Muscle layer of duodenum (tissue), 2 donors: ENCODE results near the gene PEX5.

Source experiments
- H3K27ac ChIP-seq: one replicate; pipeline ENCODE4 v1.7.0; 2013; ENCODE audit warnings: mild to moderate bottlenecking, low read length
- H3K27me3 ChIP-seq: one replicate; pipeline ENCODE4 v1.7.0; 2013; ENCODE audit warnings: low read depth, mild to moderate bottlenecking, control low read depth, low read length
- H3K36me3 ChIP-seq, 2 donors: one replicate each; pipeline ENCODE4 v1.7.0; 2013; ENCODE audit warnings: low read length in 2 of 2, control low read depth in 1 of 2, mild to moderate bottlenecking in 1 of 2; ENCODE audit not compliant: insufficient read depth in 2 of 2, control insufficient read depth in 1 of 2
- H3K4me1 ChIP-seq, 2 donors: one replicate each; pipeline ENCODE4 v1.7.0; 2013; ENCODE audit warnings: low read length in 2 of 2, mild to moderate bottlenecking in 2 of 2, control low read depth in 1 of 2, moderate library complexity in 1 of 2; ENCODE audit not compliant: insufficient read depth in 2 of 2, control insufficient read depth in 1 of 2
- H3K4me3 ChIP-seq, 2 donors: one replicate each; pipeline ENCODE4 v1.7.0; 2013; ENCODE audit warnings: low read length in 2 of 2, low read depth in 1 of 2, mild to moderate bottlenecking in 1 of 2
- H3K9me3 ChIP-seq, 2 donors: one replicate each; pipeline ENCODE4 v1.7.0; 2013; ENCODE audit warnings: low read length in 2 of 2, control low read depth in 1 of 2, mild to moderate bottlenecking in 1 of 2; ENCODE audit not compliant: control insufficient read depth in 1 of 2
- donor health status: healthy.

PEX5 gene

GRCh38 chr12:7189398-7190267 lies at the start of gene PEX5:
Gene PEX5 (plus strand): TSS chr12:7189686. CDS start chr12:7190378, 692 bp downstream.
- Histone ChIP-seq H3K27me3 (no peaks in the 10 kb centered on the region), H3K27ac (peak within 1 kb of the TSS; percentile 99), H3K4me3 (peak within 1 kb of the TSS; percentile 86 to 95), H3K4me1 (peaks cover 5 to 18% of the 10 kb centered on the region in 2 donors), H3K9me3 (no peaks in the 10 kb centered on the region), H3K36me3 (peaks cover 11 to 16% of the 10 kb centered on the region in 2 donors)

GRCh38 chr12:7141351-7142005 lies 48.0 kb upstream of the PEX5 start:
- no peak overlapping the region for H3K27ac ChIP-seq

GRCh38 chr12:7142056-7142644 lies 47.3 kb upstream of the PEX5 start:
- H3K4me1 ChIP-seq, result no peaks in the 10 kb centered on the region
- no peak overlapping the region for H3K4me3 ChIP-seq
- H3K9me3 ChIP-seq, result no peaks in the 10 kb centered on the region
- H3K27me3 ChIP-seq, result no peaks in the 10 kb centered on the region
- no peak overlapping the region for H3K27ac ChIP-seq
- peaks cover 0 to 30% of the 10 kb centered on the region in 2 donors for H3K36me3 ChIP-seq

More at GRCh38 chr12:7141351-7142005, 48.0 kb upstream of the PEX5 start:
- H3K36me3 ChIP-seq, result peaks cover 0 to 34% of the 10 kb centered on the region in 2 donors
- no peak overlapping the region for H3K4me3 ChIP-seq
- H3K9me3 ChIP-seq, result no peaks in the 10 kb centered on the region
- no peaks in the 10 kb centered on the region for H3K27me3 ChIP-seq
- no peaks in the 10 kb centered on the region for H3K4me1 ChIP-seq

GRCh38 chr12:7142809-7143465 lies 46.5 kb upstream of the PEX5 start:
- Histone ChIP-seq H3K27ac (no peak overlapping the region), H3K4me3 (no peak overlapping the region), H3K36me3 (peaks cover 0 to 26% of the 10 kb centered on the region in 2 donors), H3K9me3 (no peaks in the 10 kb centered on the region), H3K4me1 (no peaks in the 10 kb centered on the region), H3K27me3 (no peaks in the 10 kb centered on the region)

GRCh38 chr12:7143564-7143963 lies 45.9 kb upstream of the PEX5 start:
- peaks cover 0 to 28% of the 10 kb centered on the region in 2 donors for H3K36me3 ChIP-seq
- H3K9me3 ChIP-seq, result no peaks in the 10 kb centered on the region

GRCh38 chr12:7144414-7145120 lies 44.9 kb upstream of the PEX5 start:
- Histone ChIP-seq H3K4me3 (no peak overlapping the region), H3K36me3 (peaks cover 6 to 38% of the 10 kb centered on the region in 2 donors), H3K27me3 (no peaks in the 10 kb centered on the region), H3K4me1 (no peaks in the 10 kb centered on the region), H3K9me3 (no peaks in the 10 kb centered on the region), H3K27ac (no peak overlapping the region)

More at GRCh38 chr12:7143564-7143963, 45.9 kb upstream of the PEX5 start:
- no peak overlapping the region for H3K27ac ChIP-seq
- no peak overlapping the region for H3K4me3 ChIP-seq
- H3K4me1 ChIP-seq, result no peaks in the 10 kb centered on the region
- no peaks in the 10 kb centered on the region for H3K27me3 ChIP-seq

- Histone ChIP-seq H3K9me3 (no peaks in the 10 kb centered on the region), H3K4me3 (no peak overlapping the region), H3K27me3 (no peaks in the 10 kb centered on the region), H3K27ac (no peak overlapping the region), H3K36me3 (peaks cover 17 to 49% of the 10 kb centered on the region in 2 donors), H3K4me1 (no peaks in the 10 kb centered on the region)
Observed at GRCh38 chr12:7145671-7146070, 43.8 kb upstream of the PEX5 start.

GRCh38 chr12:7146228-7146627 lies 43.3 kb upstream of the PEX5 start:
- no peak overlapping the region for H3K4me3 ChIP-seq
- no peaks in the 10 kb centered on the region for H3K27me3 ChIP-seq
- no peak overlapping the region for H3K27ac ChIP-seq
- no peaks in the 10 kb centered on the region for H3K9me3 ChIP-seq
- no peaks in the 10 kb centered on the region for H3K4me1 ChIP-seq
- peaks cover 20 to 50% of the 10 kb centered on the region in 2 donors for H3K36me3 ChIP-seq

GRCh38 chr12:7146906-7147305 lies 42.6 kb upstream of the PEX5 start:
- H3K4me1 ChIP-seq, result no peaks in the 10 kb centered on the region
- H3K27ac ChIP-seq, result no peak overlapping the region
- H3K36me3 ChIP-seq, result peaks cover 23 to 49% of the 10 kb centered on the region in 2 donors
- no peaks in the 10 kb centered on the region for H3K27me3 ChIP-seq
- no peaks in the 10 kb centered on the region for H3K9me3 ChIP-seq
- H3K4me3 ChIP-seq, result no peak overlapping the region

GRCh38 chr12:7150356-7150755 lies 39.1 kb upstream of the PEX5 start:
- Histone ChIP-seq H3K4me3 (no peak overlapping the region), H3K27me3 (no peaks in the 10 kb centered on the region), H3K9me3 (no peaks in the 10 kb centered on the region), H3K4me1 (no peaks in the 10 kb centered on the region), H3K27ac (no peak overlapping the region), H3K36me3 (peaks cover 24 to 66% of the 10 kb centered on the region in 2 donors)
